H1 (cell line): ENCODE data around the gene PDE4D.

Experiments
- BRCA1 ChIP-seq: IDR thresholded peaks from 2 replicates; pipeline ENCODE4 v1.6.1; 2012; ENCODE audit warnings: low read depth, low read length, improper control_type of control experiment
- EZH2 ChIP-seq: fragments of 200-600 bp; sonication (generic); IDR thresholded peaks from 2 replicates; pipeline ENCODE4 v1.7.1; 2012; ENCODE audit warnings: low read depth, mild to moderate bottlenecking, moderate library complexity, low read length, inconsistent platforms; ENCODE audit not compliant: severe bottlenecking
- POLR2A ChIP-seq, 2 experiments: IDR thresholded peaks; 1 replicate in 1 of 2; 2 replicates in 1 of 2; pipeline ENCODE4 v1.6.1; 2011; ENCODE audit warnings: low read depth in 2 of 2, low read length in 2 of 2, mild to moderate bottlenecking in 2 of 2; ENCODE audit errors: control extremely low read depth in 1 of 2
- POLR2AphosphoS5 ChIP-seq: IDR thresholded peaks from 2 replicates; pipeline ENCODE4 v1.6.1; 2011; ENCODE audit warnings: low read depth, low read length
- RXRA ChIP-seq: IDR thresholded peaks from 2 replicates; pipeline ENCODE4 v1.6.1; 2011; ENCODE audit warnings: low read depth, mild to moderate bottlenecking, low read length, moderate library complexity; ENCODE audit not compliant: insufficient read depth

- TF ChIP-seq POLR2A (IDR thresholded peaks at IDR 0.05; ENCODE audit: control extremely low read depth in 1 of 2, low read depth in 2 of 2, low read length in 2 of 2) (no peak), BRCA1 (no peak), EZH2 (no peak), POLR2AphosphoS5 (no peak), RXRA (no peak)
These were observed 891.8 kb downstream of the PDE4D start for GRCh38 chr5:59001716-59002115.
